GM21367 (cell line): ENCODE data around the gene TMC7.

Experiments
- ATAC-seq: cut with Tn5 transposase; IDR thresholded peaks from one replicate; pipeline ENCODE4 v1.9.1; 2021; ENCODE audit not compliant: unreplicated experiment

TMC7 gene

DNA sequence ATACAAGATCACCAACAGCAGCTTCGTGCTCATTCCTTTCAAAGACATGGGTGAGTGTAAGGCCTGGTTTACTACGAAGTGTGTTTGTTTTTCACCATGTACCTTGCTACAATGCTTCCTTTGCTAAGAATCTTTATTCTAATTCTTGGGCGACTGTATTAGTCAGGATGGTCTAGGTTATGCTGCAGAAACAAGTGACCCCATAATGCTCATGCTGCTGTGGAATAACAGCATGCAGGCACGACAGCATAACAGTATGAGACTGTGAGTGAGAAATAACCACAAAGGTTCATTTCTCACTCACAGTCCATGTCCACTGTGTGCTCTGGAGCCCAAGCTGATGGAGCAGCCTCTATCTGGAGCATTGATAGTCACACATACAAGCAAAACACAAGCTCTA is 38.0 kb downstream of the TMC7 start:
- ATAC-seq = no peak

DNA sequence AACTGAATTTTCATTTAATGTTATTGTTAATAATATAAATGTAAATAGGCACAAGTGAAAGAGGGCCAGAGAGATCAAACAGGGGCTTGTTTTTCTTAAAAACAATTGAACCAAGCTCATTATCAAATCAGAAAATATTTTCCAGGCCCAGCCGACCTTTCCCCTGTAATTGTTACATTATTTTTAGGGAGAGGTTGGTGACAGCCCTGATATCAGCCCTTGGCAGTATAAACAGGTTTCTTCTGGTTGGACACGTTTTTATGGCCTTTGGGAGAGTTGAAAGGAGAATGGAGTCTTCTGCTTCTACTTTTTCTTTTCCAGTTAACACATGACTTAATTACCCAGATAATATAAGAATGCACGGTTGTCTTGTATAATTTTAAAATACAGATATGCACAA is 43.7 kb downstream of the TMC7 start:
- ATAC-seq = no peak

DNA sequence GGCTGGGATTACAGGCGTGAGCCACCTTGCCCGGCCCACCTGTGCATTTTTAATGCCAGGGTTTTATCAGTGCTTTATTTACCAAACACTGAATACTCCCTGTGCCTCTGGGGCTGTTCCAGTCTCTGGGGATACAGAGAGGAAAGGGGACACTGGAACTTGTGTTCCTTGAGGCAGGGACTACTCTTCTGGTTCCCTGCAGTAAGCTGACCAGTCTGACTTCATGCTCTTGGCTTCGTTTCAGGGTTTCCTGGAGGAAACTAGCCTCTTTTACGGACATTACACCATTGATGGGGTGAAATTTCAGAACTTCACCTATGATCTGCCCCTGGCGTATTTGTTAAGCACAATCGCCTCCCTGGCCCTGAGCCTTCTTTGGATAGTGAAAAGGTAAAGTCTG is 46.2 kb downstream of the TMC7 start:
- no peak for ATAC-seq

DNA sequence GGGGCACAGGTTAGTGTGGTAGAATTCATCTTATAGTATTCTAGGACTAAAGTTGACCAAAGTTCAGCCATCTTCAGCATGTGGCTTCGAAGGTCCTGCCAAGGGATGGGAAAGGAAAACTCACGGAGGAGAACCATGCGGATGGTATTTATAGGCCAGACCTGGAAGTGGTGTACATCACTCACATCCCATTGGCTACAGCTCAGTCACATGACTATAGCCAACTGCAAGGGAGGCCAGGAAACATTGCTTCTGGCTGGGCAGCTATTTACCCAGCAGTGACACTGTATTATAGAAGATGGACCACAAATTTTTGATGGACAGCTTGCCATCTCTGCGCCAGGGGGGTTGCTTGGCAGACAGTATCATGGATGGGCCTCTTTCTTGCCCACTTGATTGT is 48.0 kb downstream of the TMC7 start:
- ATAC-seq = no peak

DNA sequence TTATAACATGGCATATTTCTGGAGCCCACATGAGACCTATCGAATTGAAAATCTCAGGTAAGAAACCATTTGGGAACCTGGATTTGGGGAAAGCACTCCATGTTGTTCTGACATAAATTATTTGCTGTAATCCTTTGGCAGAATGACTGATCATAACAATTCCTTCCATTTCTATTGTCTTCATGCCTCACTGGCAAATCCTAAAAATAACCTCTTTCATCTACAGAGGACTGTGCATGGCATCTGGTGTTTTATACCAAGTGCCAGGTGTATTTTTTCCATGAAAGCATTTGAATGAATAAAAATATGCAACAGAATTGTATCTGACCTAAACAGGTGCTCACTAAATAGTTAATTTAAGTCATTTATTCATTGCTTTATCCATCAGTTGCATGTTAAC is 50.0 kb downstream of the TMC7 start:
- no peak for ATAC-seq

DNA sequence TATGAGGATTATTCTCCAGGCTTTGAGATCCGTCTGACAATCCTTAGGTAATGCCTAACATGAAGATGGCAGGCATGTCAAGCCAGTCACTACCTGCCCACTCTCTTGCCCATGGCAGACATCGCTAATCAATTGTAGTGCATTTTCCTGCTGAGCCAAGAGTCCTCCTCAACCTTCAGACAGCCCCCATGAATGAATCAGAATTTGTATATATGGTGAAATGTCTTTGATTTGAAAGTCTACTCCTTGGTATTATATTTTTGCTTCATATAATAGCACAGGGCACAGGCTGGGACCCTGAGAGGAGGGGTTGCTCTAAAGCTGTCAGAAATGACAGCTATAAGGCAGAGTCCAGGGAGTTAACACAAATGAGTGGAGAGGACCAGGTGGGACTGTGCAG is 56.7 kb downstream of the TMC7 start:
- ATAC-seq = no peak

DNA sequence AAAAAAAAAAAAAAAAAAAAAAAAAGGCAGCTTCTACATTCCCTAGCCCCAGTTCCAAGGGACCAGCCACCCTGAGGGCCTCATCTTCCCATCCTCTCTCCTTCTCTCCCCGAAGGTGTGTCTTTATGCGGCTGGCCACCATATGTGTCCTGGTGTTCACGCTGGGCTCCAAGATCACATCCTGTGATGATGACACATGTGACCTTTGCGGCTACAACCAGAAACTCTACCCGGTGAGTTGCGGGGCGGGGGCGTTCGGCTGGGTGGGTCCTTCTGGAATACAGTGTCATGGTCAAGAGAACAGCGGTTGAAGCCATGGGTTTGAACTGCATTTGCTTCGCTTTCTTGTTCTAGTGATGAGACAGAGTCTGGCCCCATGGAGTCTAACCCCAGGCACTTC is 61.0 kb downstream of the TMC7 start:
- no peak for ATAC-seq

DNA sequence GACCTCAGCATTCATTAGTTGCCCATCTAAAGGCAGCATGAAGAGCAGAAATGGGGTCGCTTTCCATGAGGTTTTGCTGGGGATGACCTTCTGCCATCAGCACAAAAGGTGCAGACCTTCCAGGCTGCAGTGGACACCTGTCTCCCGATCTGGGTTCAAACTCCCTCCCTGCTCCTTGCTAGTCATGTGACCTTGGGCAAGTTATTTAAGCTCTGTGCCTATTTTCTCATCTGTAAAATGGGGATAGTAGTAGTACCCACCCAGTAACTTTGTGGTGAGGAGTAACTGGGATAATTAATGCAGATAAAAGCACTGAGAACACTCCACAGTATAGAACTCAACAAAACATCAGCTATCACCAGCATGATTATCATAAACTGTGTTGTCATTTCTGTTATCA is 62.3 kb downstream of the TMC7 start:
- ATAC-seq = no peak

DNA sequence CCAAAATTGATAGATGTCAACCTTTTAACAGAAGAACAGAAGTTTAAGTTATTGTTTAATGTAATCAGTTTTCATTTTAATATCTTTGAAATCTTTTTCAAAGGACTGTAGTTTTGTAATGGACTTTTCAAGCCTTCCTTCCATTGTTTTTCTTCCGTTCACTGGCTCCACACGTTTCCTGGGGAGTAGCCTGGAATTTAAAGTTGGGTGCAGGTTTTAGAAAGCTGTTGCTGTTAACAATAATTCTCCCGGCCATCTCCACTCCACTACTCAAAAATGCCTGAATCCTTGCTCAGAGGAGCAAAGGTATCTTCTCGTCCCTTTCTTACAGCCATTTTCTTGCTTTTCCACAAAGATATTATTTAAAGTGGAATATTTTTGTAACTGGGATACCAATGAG is 79.0 kb downstream of the TMC7 start:
- ATAC-seq = no peak

DNA sequence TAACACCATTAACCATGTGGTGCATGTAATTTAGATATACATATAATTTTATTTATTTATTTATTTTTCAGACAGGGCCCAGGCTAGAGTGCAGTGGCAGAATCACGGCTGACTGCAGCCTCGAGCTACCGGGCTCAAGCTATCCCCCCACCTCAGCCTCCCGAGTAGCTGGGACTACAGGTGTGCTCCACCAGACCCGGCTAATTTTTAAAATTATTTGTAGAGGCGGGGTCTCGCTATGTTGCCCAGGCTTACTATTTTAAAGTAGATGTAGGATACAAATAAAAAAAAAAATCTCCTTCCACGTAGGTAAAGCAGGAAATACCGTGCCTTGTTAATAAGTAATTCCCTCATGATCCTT is 83.2 kb downstream of the TMC7 start:
- no peak for ATAC-seq

DNA sequence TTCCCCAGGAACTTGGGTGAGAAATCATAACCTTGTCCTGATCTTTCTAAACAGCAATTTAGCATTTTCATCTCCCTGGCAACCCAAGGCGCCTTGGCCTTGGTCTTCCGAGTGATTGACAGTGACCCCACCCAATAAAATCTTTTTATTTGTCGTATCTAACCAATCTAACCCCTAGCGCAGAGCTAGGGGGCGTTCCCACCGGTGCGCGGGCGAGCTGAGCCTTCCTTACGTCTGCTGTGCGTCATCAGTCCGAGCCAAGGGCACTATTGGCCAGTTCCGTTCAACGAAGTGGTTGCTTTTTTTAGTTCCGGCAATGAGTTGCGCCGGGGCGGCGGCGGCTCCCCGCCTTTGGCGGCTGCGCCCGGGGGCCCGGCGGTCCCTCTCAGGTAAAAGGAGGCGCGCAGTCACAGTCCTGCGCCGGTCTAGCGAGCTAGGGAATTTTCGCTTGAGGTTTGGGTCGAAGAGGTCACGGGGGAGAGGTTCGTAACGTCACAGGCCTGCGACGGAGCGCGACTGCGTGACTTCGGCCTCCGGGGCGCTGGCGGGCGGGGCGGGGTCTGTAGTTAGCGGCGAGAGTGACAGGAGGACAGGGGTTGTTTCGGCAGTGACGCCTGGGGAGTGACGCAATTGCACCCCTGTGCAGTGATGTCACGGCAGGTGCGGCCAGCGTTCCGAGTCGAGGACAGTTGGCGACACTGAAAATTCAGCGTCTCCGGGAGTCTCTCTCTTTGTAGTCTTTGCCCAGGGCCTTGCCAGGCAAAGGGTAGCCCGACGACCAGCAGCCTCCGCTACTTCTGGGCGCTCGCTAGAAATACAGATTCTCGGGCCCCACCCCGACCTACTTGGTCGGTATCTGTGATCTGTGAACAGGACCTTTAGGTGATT is 83.9 kb downstream of the TMC7 start, which contains the start of gene COQ7:
Gene COQ7 (plus strand): TSS at position 266 of the 888 bp plus-strand sequence. CDS start 51 bp downstream, at position 317.
- ATAC-seq = peak; percentile 74

DNA sequence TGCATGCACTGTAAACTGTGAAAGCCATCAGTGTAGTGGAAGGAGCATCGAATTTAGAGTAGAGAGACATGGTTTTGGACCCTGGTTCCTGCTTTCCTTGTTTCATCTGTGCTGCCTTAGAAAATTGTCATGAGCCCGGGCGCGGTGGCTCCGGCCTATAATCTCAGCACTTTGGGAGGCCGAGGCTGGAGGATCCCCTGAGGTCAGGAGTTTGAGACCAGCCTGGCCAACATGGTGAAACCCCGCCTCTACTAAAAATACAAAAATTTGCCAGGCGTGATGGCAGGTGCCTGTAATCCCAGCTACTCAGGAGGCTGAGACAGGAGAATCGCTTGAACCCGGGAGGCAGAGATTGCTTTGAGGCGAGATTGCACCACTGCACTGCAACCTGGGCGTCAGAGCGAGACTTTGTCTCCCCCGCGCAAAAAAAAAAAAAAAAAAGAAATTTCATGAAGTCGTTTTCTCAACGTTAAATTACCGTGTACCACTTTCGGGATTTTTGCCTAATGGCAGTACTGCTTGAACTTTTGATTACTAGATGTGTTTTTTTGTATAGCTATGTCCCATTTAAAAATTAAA is 84.6 kb downstream of the TMC7 start:
- ATAC-seq = no peak

DNA sequence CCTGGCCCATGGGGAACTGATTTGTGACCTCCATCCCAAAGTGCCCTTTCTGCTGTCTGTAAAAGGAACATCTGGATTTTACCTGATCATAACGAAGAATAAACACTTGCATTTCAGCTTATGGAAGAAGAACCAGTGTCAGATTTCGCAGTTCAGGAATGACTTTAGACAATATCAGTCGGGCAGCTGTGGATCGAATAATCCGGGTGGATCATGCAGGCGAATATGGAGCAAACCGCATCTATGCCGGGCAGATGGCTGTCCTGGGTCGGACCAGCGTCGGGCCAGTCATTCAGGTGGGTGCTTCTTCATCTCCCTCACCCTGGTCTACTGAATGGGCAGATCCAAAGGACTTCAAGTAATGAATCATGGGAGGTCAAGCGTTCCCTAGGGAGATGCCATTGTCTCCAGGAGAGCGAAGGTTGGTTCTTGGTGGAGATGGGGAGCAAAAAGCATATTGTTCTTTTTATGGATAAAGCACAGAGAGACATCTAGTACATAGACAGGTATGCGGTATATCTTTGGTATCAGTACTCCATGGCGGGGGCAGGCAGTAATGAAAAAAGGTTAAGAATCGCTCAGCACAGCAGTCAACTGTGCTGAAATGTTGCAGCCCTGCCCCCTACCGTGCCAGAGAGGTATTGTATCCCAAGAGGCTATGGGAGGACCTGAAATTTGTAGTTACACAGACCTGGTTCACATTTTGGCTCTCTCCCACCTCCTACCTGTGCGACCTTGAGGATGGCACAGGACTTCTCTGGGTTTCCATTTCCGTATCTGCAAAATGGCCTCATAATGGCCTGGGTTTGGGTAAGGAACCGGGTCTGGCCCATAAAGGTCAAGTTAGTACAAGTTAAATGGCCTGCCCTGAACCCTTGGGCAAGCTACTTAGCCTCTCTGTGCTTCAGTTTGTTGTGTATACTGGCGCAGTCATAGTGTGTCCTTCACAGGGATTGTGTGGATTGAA is 88.4 kb downstream of the TMC7 start:
- no peak for ATAC-seq

DNA sequence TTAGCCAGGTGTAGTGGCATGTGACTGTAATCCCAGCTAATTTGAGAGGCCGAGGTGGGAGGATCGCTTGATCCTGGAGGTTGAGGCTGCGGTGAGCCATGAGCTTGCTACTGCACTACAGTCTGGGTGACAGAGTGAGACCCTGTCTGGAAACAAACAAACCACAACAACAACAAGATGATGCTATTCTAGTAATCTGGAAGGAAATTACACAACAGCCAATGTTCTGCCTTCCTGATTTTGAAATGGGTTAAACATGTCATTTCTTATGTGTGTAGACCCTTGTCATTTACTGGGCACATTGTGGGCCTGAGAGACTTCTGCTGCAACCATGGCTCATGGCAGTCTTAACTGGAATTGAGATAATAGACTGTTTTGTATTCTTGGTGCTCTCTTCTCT is 89.6 kb downstream of the TMC7 start:
- no peak for ATAC-seq

DNA sequence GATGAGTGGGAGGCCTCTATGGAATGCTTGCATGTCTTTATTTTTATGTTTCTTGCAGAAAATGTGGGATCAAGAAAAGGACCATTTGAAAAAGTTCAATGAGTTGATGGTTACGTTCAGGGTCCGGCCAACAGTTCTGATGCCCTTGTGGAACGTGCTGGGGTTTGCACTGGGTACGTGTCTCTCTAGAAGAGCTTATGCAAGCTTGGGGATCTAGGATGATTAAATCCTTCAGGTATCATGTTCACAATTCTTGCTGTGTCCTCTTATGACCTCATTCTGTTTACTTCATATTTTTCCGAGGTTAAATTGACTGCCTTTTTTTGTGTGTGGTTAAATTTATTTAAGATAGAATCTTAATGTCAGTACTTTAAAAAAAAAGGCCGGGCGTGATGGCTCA is 90.1 kb downstream of the TMC7 start:
- ATAC-seq = no peak

DNA sequence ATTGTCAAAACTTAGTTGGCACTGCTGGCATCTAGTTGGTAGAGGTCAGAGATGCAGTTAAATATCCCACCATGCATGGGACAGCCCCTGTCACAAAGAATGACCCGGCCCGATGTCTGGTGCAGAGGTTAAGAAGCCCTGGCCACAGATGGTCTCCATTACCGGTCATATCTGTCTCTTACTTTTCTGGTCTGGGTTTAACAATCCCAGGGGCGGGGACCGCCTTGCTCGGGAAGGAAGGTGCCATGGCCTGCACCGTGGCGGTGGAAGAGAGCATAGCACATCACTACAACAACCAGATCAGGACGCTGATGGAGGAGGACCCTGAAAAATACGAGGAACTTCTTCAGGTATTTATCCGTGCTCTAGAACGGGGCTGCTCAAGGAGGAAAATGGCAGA is 91.8 kb downstream of the TMC7 start:
- no peak for ATAC-seq

DNA sequence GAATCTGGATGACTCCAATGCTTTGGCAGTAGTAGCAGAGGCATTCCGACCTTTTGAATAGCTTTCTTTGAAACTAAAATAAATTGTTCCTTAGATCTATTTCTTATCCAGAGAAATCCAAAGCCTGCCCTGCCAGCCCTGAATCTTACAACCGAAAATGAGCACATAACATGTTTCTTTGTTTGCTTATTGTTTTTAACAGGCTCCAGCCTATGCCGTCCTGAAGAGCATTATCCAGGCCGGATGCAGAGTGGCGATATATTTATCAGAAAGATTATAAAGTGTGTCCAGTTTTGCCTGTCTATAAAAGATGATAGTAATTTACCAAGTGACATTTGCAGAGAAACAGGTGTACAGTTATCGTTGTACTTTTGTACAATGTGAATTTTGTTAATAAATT is 94.1 kb downstream of the TMC7 start:
- no peak for ATAC-seq

DNA sequence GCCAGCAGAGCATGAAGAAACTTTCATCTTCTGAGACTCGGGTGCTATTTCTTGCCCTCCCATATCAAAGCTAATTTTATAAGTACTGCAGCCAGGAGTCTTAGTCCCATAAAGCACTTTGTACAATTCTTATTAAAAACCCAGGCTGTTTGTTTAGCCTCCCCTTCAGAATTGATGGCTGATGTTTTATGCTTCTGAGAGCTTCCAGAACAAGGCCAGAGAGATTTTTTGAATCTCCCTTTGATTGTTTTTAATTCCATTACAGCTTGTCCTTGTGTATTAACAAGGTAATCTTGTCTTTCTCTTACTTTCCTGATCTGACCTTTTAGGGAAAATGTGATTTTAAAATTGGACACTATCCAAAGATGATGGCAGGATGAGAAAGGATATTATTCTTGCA is 99.9 kb downstream of the TMC7 start:
- ATAC-seq = no peak

DNA sequence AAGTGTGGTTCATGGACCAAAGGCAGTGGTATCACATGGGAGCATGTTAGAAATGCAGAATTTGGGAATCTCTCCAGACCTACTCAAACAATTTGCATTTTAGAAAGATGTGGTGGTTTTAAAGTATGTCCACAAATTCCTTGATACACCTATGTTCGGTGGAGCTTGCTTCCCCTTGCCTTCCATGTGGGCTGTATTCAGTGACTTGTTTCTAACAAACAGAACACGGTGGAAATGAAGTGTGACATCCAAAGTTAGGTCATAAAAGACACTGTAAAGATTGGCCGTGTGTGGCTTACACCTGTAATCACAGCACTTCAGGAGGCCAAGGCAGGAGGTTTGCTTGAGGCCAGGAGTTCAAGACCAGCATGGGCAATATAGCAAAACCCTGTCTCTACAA is 100.4 kb downstream of the TMC7 start:
- ATAC-seq = no peak

DNA sequence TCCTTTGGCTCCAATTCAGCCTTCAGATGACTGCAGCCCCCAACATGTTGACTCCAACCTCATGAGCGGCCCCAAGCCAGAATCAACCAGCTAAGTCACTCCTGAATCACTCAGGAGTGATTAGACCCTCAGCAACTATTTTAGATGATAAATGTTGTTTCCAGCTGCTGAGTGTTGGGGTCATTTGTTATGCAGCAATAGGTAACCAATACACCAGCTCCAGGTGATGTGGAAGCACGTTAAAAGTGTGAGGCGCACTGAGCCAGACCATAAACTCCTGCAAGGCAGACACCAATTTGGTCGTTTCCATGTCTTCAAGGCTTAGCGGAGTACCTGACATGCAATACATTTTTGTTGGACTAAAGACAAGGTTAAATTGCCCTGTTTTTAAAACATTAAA is 101.1 kb downstream of the TMC7 start:
- ATAC-seq = no peak

DNA sequence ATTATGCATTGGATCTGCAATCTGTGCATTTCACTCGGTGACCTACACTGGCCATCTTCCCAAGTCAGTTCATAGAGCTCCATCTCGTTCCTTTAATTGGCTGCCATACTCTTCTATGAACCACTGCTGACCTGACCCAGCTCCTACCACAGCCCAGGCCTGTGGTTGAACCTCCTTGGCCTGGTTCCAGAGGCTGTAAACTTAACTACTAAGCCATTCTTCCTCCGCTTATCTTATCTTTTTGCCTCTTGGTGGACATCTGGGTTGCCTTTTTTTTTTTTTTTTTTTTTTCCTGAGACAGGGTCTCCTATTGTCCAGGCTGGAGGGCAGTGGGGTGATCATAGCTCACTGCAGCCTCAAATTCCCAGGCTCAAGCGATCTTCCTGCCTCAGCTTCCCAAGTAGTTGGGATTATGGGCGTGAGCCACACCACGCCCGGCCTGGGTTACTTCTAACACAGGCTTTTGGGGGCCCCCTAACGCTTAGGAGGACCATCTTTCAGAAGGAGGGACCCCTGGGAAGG is 102.0 kb downstream of the TMC7 start:
- no peak for ATAC-seq
